ENCODE measurements around the gene RIPPLY3.
"Not testable (repeated sequence)": the region's sequence is repeated elsewhere in the genome, so short reads cannot be mapped to it uniquely, and the experiment has no call there.

Gene RIPPLY3

DNA sequence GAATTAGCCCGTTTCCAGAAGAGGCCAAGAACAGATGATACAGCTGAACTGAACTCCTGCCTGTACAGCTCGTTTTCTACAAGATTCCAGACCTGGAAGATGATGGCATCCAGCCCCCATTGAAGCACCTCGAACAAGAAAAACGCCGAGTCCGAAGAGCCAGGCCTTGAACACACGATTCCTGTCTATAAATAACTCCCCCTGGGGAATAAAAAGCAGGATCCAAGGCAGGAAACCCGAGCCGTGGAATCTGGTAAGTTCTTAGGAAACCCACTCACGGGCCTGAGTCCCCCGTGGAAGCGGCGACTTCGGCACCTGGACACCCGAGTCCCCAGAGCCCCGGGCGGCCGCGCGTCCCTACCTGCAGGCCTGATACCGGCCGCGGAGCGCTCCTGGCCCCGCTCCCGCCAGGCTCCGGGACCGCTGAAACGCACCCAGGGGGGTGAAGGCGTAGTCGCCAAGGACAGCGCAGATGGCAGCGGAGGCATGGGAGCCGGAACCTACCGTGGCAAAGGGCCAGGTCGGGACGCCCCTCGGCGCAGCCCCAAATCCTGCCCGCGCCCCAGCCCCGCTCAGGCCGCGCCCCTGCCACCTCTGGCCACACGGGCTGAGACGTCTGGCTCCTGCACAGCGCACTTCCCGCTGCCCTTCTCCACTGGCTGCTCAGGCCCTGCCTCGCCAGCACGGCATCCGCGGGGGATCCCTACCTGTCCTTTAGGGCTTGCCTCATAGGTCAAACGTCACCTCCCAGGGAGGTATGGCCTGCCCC lies 26.0 kb upstream of the RIPPLY3 start:
- Histone ChIP-seq H3K27ac (peak overlapping the region in 10 of 21 experiments; percentile 10 to 72 (median 40)), H3K4me3 (peak overlapping the region; percentile 15 to 47 (median 29))

DNA sequence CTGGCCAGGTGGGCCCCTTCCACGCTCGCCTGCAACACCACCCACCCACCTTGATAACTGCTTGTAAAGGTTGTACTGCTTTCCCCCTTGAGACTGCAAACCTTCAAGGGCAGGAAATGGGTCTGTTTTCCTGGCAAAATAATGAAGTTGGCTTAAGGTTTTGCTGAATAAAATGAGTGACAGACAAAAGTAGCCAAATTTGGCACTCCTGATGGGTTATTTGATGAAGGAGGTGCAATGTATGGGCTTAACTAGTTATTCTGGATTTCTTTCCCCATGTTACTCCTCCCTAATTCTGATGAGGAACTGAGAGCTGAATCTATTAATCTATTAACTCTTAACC lies 25.5 kb upstream of the RIPPLY3 start:
- Histone ChIP-seq H3K4me3 (peak overlapping the region in 6 of 7 experiments; percentile 17 to 47 (median 32)), H3K27ac (peak overlapping the region in 6 of 21 experiments; percentile 14 to 72 (median 46))

DNA sequence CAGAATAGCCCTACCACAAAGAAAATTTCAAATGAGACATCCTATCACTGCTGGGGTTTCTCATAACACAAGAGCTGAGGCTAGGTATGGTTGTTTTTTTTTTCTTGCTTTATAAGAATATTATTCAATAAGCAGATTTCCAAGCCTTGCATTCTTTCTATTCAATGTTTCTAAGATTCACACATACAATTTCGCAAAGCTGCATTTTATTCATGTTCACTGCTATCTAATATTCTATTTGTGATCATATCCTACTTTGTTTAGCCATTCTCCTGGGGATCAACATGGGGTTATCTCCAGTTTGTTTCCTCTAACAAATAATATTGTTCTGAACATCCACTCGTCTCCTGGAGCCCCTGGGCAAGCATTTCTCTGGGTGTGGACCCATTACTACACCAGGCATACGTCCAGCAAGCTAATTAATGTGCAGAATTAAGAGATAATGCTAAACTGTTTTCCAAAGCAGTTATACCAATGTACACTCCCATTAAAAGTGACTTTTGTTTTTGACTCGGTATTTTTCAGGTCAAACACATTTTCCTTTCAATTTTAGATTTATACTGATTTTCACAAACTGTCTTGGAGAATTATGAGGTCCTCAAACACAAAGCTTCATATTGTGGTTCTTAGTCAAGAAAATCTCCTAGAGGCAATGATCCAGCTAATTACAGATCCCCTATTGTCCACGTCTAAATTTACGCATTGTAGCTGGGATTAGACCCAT lies 24.4 kb upstream of the RIPPLY3 start:
- no peak overlapping the region for H3K4me3 ChIP-seq
- H3K27ac ChIP-seq: no peak overlapping the region

DNA sequence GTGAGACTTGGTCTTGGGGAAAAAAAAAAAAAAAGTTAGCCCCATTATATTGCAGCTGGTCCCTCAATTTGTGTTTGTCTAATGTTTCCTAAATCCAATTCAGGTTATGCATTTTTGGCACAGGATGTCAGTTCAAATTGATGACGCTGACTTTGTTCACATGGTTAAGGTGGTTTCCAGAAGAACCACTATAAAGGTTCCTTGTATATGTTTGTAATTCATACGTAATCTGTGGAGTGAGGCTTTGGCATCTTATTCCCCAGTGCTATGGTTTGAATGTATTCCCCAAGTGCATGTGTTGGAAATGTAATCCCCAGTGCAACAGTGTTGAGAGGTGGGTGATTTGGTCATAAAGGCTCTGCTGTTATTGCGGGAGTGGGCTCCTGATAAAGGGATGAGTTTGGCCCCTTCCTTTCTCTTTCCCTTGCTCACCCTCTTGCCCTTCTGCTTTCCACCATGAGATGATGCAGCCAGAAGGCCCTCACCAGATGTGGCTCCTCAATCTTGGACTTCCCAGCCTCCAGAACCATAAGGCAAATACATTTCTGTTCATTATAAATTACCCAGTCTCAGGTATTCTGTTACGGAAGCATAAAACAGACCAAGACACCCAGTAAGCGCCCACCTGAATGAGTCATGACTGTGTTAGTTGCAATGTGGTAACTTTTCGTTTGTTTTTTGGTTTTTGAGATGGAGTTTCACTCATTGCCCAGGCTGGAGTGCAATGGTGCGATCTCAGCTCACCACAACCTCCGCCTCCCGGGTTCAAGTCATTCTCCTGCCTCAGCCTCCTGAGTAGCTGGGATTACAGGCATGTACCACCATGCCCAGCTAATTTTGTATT lies 20.5 kb upstream of the RIPPLY3 start:
- H3K27ac ChIP-seq: no peak overlapping the region
- H3K4me3 ChIP-seq: no peak overlapping the region

DNA sequence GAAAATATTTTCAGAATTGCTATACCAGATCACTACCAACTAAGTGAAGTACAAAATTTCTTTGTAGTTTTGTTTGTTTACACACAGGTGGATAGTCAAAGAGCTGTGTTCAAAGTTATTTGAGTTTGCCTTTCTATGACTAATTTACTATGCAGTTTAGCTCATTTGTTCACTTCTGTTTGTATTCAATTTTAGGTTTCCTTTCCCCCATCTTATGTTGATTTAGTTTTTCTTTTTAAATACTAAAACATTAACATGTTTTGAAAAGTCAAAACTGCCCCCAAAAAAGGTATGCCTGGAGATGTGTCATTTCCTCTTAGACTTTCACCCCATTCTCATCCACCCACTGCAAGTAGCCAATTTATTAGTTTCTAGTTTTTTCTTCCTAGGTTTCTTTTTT lies 18.7 kb upstream of the RIPPLY3 start:
- peak overlapping the region in 1 of 21 experiments; percentile 4 for H3K27ac ChIP-seq
- no peak overlapping the region for H3K4me3 ChIP-seq

DNA sequence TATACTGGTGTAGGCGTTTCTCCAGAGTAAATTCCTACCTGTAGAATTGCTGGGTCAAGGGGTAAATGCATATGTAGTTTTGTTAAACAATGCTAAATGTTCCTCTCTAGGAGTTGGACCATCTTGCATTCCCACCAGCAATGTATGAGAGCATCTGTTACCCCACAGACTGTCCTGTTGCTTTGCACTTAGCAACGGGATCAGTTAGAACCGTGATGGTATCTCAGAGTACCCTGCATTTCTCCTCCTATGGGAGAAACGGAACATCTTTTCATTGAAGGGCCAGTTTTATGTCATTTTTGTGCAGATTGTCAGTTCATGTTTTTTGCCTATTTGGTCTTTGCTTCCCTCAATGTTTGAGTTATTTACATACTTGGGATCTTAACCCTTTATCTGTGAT lies 18.0 kb upstream of the RIPPLY3 start:
- Histone ChIP-seq H3K27ac (peak overlapping the region in 1 of 21 experiments; percentile 4), H3K4me3 (no peak overlapping the region)

DNA sequence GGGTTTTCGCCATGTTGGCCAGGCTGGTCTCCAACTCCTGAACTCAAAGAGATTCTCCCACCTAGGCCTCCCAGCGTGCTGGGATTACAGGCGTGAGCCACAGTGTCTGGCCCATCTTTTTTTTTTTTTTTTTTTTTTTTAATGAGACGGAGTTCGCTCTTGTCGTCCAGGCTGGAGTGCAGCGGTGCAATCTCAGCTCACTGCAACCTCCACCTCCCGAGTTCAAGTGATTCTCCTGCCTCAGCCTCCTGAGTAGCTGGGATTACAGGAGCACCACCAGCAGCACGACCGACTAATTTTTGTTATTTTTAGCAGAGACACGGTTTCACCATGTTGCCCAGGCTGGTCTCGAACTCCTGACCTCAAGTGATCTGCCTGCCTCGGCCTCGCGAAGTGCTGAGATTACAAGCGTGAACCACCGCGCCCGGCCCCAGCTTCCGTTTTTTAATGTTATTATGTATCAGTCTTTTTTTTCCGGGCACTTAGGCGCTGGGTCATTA lies 17.3 kb upstream of the RIPPLY3 start:
- peak overlapping the region in 20 of 21 experiments; percentile 66 to 94 (median 84) for H3K27ac ChIP-seq
- peak overlapping the region; percentile 39 to 62 (median 55) for H3K4me3 ChIP-seq

DNA sequence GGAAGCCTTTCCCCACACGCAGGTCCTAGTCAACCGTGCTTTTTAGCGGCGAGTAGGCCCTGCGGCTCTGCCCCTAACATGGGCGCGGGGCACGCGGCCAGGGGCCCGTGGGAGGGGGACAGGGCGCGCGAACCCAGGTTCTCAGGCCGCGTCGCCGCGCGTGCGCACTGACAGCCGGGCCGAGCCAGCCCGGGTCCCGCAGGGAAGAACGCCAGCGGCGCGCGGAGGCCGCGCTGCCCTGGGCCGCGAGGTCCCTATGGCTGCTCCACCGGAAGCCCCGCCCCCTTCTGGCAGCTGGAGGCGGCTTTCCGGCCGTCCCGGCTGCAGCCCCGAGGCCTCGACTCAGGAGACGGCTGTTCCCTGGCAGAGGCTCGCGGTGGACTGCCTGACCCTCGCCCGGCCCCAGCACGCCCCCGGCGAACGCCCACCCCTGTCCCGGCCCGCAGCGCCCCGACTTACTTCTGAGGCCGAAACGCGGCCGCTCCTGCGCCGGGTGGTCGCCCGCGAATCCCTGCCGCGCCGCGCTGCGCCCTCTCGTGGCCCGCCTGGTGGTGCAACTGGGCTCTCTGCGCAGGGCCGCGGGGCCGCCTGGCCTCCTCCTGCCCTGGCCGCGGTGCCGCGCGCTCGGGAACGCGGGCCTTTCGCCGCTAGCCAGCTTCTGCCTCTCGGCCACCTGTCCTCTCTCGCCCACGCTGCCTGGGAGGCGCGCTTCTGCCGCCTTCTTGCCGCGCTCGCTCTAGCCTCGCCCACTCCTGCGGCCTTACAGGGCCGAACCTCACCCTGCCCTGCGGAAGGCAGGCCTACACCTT lies 16.6 kb upstream of the RIPPLY3 start:
- peak overlapping the region; percentile 39 to 62 (median 55) for H3K4me3 ChIP-seq
- peak overlapping the region; percentile 64 to 94 (median 83) for H3K27ac ChIP-seq

DNA sequence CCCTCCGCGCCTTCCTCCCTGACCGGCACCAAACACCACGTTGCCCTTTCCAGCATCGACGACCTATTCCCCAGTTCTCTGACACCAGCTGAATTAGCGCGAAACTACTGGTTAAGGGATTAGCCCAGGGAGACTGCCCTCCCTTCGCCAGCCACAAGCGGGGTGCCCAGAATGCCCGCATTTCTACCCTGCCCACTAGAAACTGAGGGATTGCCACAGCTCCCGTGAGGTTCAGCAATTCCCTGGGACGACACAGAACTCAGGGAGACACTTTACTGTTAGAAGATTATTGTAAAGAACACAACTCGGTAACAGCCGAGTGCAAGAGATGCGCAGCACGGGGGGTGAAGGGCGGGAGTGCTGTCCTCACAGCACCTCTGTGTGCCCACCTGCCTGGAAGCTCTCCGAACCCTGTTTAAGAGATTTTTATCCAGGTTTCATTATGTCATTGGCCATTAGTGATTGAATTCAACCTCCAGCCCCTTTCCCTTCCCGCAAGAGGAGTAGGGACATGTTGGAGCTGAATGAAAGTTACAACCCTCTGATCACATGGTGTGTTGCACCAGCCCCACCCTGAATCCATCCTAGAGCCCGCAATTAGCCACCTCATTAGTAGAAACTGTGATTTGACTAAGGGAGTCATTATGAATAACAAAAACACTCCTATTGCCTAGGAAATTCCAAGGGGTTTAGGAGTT lies 15.8 kb upstream of the RIPPLY3 start:
- H3K4me3 ChIP-seq: peak overlapping the region in 6 of 7 experiments; percentile 39 to 62 (median 58)
- H3K27ac ChIP-seq: peak overlapping the region in 20 of 21 experiments; percentile 64 to 94 (median 84)

DNA sequence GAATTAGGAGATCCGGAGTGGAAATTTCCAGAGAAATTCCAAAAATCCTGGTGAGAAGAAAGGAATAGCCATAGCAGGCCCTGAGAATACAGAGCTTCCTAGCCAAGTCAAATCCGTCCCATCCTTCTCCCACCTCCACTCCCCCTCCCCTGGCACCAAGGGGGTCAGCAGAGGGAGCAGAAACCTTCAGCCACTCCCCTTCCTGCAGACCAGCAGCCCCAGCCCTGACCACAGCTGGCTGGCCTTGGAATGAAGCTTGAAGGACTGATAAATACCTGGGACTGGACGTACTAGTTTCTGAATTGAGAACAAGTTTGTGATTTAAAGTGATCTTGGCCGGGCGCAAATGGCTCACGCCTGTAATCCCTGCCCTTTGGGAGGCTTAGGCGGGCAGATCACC lies 13.8 kb upstream of the RIPPLY3 start:
- Histone ChIP-seq H3K4me3 (no peak overlapping the region), H3K27ac (no peak overlapping the region)

DNA sequence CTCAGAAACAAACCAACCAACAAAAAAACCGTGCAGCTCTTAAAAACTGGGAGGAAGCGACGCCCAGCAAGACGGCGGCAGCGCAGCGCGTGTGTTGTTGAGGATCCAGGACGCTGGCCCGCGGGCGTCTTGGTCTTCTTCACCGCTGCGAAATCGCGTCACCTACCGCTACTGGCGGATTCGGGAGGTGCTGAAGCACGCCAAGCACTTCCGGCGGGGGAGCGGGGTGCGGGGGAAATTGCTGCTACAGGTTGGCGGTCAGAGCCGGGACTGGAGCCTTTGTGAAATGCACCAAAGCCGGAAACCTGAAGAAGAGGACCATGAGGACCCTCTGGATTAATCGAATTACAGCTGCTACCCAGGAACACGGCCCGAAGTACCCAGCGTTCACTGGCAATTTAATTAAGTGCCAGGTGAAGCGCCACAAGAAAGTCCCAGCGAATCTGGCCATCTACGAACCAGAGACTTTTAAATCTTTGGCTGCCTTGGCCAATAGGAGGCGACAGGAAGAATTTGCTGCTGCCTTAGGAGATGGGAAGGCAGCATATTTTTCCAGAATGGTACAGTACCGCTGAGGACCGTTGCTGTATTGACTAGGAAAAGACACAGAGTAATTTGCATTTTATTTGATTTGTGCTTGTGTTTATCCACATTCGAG lies 11.9 kb upstream of the RIPPLY3 start:
- Histone ChIP-seq H3K27ac (no peak overlapping the region), H3K4me3 (no peak overlapping the region)

DNA sequence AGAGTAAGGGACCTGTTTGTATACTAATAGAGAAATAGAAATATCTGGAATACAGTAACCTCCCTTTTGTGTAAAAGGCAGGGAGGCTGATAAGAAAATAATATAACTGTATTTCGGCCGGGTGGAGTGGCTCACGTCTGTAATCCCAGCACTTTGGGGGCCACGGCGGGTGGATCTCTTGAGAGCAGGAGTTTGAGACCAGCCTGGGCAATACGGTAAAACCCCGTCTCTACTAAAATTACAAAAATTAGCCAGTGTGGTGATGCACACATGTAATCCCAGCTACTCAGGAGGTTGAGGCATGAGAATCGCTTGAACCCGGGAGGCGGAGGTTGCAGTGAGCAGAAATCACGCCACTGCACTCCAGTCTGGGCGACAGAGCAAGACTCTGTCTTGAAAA lies 11.2 kb upstream of the RIPPLY3 start:
- not testable (repeated sequence) for H3K4me3 ChIP-seq, H3K27ac ChIP-seq

DNA sequence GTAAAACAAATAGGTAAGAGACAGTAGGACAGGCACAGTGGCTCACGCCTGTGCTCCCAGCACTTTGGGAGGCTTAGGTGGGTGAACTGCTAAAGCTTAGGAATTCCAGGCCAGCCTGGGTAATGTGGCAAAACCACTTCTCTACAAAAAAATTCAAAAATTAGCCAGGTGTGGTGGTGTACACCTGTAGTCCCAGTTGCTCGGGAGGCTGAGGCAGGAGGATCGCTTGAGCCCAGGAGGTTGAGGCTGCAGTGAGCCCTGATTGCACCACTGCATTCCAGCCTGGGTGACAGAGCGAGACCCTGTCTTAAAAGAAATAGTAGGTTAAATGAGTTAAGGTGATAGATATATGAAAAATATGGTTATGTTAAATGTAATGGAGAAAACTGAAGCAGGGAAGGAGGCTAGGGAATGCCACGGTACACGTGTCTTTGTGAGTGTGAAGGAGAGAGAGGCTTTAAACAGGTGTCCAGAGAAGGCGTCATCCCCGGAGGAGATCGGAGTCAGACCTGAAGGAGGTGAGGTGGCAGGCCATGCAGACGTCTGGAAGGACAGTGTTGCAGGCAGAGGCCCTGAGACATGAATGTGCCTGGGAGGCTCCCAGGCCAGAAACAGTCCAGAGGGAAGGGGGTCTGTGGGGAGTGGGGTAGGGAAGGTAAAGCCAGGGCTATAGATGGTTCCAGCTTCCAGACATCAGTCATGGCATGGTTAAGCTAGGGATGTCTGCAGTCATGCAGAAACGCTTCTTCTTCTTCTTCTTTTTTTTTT lies 7.2 kb upstream of the RIPPLY3 start:
- H3K27ac ChIP-seq: no peak overlapping the region
- H3K4me3 ChIP-seq: no peak overlapping the region

DNA sequence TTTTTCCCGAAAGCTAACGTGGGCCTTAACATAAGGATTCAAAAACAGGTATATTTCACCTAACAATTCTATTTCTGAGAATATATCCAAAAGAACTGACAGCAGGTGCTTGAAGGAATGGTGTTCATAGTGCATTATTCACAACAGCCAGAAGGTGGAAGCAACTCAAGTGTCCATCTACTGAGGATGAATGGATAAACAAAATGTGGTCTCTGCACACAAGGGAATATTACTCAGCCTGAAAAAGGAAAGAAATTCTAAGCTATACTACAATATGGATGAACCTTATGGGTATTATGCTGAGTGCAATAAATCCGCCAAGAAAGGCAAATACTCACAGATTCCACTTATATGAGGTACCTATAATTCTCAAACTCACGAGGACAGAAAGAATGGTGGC lies 6.1 kb upstream of the RIPPLY3 start:
- Histone ChIP-seq H3K27ac (no peak overlapping the region), H3K4me3 (no peak overlapping the region)

DNA sequence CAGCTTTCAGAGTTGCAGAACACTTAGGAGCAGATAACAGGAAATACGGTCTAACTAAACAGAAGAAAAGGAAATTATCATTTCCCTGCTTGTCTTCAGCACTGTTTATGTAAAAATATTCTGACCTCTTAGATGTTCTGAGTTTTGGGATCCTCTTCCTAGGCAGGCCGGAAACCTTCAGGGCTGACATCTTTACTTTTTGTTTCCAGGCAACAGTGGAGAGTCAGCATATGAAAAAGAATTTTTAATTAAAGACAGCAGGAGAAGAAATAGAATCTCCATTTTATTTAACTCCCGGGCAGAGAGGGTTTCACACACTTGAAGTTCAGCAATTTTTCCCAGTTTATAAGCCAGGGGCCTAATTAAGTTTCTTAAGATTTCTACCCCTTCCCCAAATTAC lies 5.1 kb upstream of the RIPPLY3 start:
- Histone ChIP-seq H3K4me3 (no peak overlapping the region), H3K27ac (peak overlapping the region in 1 of 21 experiments; percentile 14)

DNA sequence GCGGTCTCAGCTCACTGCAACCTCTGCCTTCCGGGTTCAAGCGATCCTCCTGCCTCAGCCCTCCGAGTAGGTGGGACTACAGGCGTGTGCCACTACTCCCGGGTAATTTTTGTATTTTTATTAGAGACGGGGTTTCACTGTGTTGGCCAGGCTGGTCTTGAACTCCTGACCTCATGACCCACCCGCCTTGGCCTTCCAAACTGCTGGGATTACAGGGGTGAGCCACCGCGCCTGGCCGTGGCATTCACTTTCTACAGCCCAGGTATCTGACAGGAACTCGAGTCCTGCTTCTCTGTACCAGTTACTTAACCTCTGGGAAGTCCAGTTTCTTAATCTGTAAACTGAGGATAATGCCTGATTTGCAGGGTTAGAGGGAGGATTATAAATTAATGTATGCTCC lies 3.7 kb upstream of the RIPPLY3 start:
- H3K27ac ChIP-seq, H3K4me3 ChIP-seq: not testable (repeated sequence)

DNA sequence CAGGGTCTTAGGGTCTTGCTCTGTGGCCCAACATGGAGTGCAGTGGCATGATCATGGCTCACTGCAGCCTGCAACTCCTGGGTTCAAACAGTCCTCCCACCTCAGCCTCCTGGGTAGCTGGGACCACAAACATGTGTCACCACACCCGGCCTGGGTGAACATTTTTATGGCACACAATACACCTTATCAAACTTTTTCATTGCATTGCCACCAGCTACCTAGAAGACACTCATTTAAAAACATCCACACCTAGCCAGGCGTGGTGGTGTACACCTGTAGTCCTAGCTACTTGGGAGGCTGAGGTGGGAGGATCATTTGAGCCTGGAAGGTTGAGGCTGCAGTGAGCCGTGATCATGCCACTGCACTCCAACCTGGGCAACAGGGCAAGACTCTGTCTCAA lies 2.6 kb upstream of the RIPPLY3 start:
- not testable (repeated sequence) for H3K4me3 ChIP-seq, H3K27ac ChIP-seq
